ENCODE measurements around the gene C3orf85. TPM values are rescaled to one million over a fixed set of nuclear protein-coding genes. Genes with fewer than 3 reads are reported as not detected.

C3orf85 gene
- total RNA-seq, 1 experiment from 2014 or later = not detected

DNA sequence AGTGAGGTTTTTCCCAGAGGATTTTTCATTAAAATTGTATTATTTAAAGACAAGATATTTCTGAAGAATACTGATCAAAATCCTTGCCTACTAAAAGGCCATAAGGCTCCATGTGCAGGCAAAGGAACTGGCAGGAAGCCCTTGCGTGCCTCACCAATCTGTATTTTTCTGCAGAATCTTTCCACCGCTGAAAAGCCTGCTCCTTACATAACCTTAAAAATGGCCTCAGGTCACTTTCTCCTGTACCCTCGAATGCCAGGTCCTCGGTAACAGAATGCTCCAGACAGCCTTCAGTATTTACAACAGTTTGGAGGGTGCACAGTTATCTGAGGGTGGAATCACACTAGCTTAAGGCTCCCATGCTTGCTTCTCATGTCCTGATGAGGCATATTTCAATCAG lies 21.8 kb upstream of the C3orf85 start:
- no peak overlapping the region for H3K4me2 ChIP-seq (ENCODE audit: low read depth, low read length, poor library complexity, severe bottlenecking)

DNA sequence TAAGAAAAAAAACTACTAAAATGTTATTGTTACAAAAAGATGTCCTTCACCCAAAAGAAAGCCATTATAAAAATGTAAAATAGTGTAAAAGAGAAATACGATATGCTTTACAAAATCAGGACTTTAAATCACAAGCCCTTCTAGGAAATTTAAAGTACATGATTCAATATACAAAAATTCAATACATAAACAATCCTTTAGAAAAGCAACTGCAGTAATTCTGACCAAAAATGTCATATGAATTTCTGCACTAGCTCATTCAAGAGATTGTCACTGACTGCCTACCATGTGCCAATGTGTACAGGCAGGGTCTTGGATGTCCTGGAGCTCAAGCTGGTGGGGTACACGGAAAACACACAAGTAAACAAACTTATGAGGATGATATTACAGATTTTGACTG lies 21.1 kb upstream of the C3orf85 start:
- Histone ChIP-seq H3K36me3 (ENCODE audit: insufficient read depth, low read length) (no peaks in the 10 kb centered on the region), H3K9me2 (replicated peaks; ENCODE audit: insufficient read depth, low read length) (no peaks in the 10 kb centered on the region), H3K4me2 (ENCODE audit: low read depth, low read length, poor library complexity, severe bottlenecking) (no peak overlapping the region), H3K4me1 (ENCODE audit: low read length) (no peaks in the 10 kb centered on the region), H2AFZ (ENCODE audit: low read length) (no peak overlapping the region), H3K27ac (ENCODE audit: low read length) (no peak overlapping the region), H4K20me1 (ENCODE audit: insufficient read depth, low read depth, low read length) (no peaks in the 10 kb centered on the region), H3K79me2 (ENCODE audit: low read length) (no peaks in the 10 kb centered on the region), H3K27me3 (ENCODE audit: low read length) (no peaks in the 10 kb centered on the region), H3K9ac (ENCODE audit: low read length) (no peak overlapping the region), H3K4me3 (ENCODE audit: low read length) (no peak overlapping the region), H3K9me3 (ENCODE audit: low read length) (no peaks in the 10 kb centered on the region)
- DNase-seq = no peak

More for the DNA sequence above, 21.8 kb upstream of the C3orf85 start:
- Histone ChIP-seq H3K27me3 (ENCODE audit: low read length) (no peaks in the 10 kb centered on the region), H3K79me2 (ENCODE audit: low read length) (no peaks in the 10 kb centered on the region), H2AFZ (ENCODE audit: low read length) (no peak overlapping the region), H3K4me1 (ENCODE audit: low read length) (no peaks in the 10 kb centered on the region), H3K9ac (ENCODE audit: low read length) (no peak overlapping the region), H4K20me1 (ENCODE audit: insufficient read depth, low read depth, low read length) (no peaks in the 10 kb centered on the region), H3K27ac (ENCODE audit: low read length) (no peak overlapping the region), H3K4me3 (ENCODE audit: low read length) (no peak overlapping the region), H3K36me3 (ENCODE audit: insufficient read depth, low read length) (no peaks in the 10 kb centered on the region), H3K9me3 (ENCODE audit: low read length) (no peaks in the 10 kb centered on the region), H3K9me2 (replicated peaks; ENCODE audit: insufficient read depth, low read length) (no peaks in the 10 kb centered on the region)
- DNase-seq = no peak

GRCh38 chr3:109116031-109116430 lies 20.5 kb upstream of the C3orf85 start:
- no peaks in the 10 kb centered on the region for H3K36me3 ChIP-seq (ENCODE audit: insufficient read depth, low read length)
- no peaks in the 10 kb centered on the region for H4K20me1 ChIP-seq (ENCODE audit: insufficient read depth, low read depth, low read length)
- H3K4me3 ChIP-seq (ENCODE audit: low read length) = no peak overlapping the region
- H3K9ac ChIP-seq (ENCODE audit: low read length) = no peak overlapping the region
- no peaks in the 10 kb centered on the region for H3K4me1 ChIP-seq (ENCODE audit: low read length)
- no peak overlapping the region for H3K27ac ChIP-seq (ENCODE audit: low read length)
- no peaks in the 10 kb centered on the region for H3K9me3 ChIP-seq (ENCODE audit: low read length)
- no peak overlapping the region for H3K4me2 ChIP-seq (ENCODE audit: low read depth, low read length, poor library complexity, severe bottlenecking)
- H3K9me2 ChIP-seq (replicated peaks; ENCODE audit: insufficient read depth, low read length) = no peaks in the 10 kb centered on the region
- no peaks in the 10 kb centered on the region for H3K79me2 ChIP-seq (ENCODE audit: low read length)
- H2AFZ ChIP-seq (ENCODE audit: low read length) = no peak overlapping the region
- DNase-seq = no peak
- no peaks in the 10 kb centered on the region for H3K27me3 ChIP-seq (ENCODE audit: low read length)

DNA sequence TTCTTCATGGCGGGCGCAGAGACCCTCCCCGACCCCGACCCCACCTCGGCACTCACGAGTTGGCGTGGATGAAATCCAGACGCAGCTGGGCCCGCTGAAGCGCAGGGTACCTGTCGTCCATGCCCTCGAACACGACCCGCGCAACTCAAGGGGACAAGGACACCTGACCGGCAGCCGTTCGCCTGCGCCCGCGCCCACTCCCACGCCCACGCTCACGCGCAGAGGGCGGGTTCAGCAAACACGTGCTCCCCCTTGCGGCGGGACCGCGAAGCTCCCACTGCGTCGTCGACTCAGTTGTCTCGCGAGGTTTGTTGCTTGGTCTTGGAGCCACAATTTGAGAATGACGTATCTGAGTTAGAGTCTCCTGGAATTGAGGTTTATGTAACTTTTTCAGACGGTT lies 18.6 kb upstream of the C3orf85 start, which contains the start of gene MORC1:
TSS of gene MORC1 (minus strand) at position 196 of the 400 bp plus-strand sequence. CDS start at position 121, 75 bp downstream.
- no peak within 1 kb of the TSS for H3K9ac ChIP-seq (ENCODE audit: low read length)
- no peak for DNase-seq
- no peak within 1 kb of the TSS for H3K27ac ChIP-seq (ENCODE audit: low read length)
- no peaks in the 10 kb centered on the region for H4K20me1 ChIP-seq (ENCODE audit: insufficient read depth, low read depth, low read length)
- H3K36me3 ChIP-seq (ENCODE audit: insufficient read depth, low read length) = no peaks in the 10 kb centered on the region
- H3K4me2 ChIP-seq (ENCODE audit: low read depth, low read length, poor library complexity, severe bottlenecking) = no peak within 1 kb of the TSS
- no peaks in the 10 kb centered on the region for H3K4me1 ChIP-seq (ENCODE audit: low read length)
- no peaks in the 10 kb centered on the region for H3K27me3 ChIP-seq (ENCODE audit: low read length)
- H3K9me3 ChIP-seq (ENCODE audit: low read length) = no peaks in the 10 kb centered on the region
- no peak within 1 kb of the TSS for H2AFZ ChIP-seq (ENCODE audit: low read length)
- no peaks in the 10 kb centered on the region for H3K79me2 ChIP-seq (ENCODE audit: low read length)
- no peak within 1 kb of the TSS for H3K4me3 ChIP-seq (ENCODE audit: low read length)
- H3K9me2 ChIP-seq (replicated peaks; ENCODE audit: insufficient read depth, low read length) = no peaks in the 10 kb centered on the region

- Histone ChIP-seq H3K4me2 (ENCODE audit: low read depth, low read length, poor library complexity, severe bottlenecking) (no peak overlapping the region), H3K9me2 (replicated peaks; ENCODE audit: insufficient read depth, low read length) (no peaks in the 10 kb centered on the region), H3K36me3 (ENCODE audit: insufficient read depth, low read length) (no peaks in the 10 kb centered on the region), H3K27me3 (ENCODE audit: low read length) (no peaks in the 10 kb centered on the region), H3K79me2 (ENCODE audit: low read length) (no peaks in the 10 kb centered on the region), H3K9ac (ENCODE audit: low read length) (no peak overlapping the region), H4K20me1 (ENCODE audit: insufficient read depth, low read depth, low read length) (no peaks in the 10 kb centered on the region), H3K27ac (ENCODE audit: low read length) (no peak overlapping the region), H3K4me3 (ENCODE audit: low read length) (no peak overlapping the region), H2AFZ (ENCODE audit: low read length) (no peak overlapping the region), H3K4me1 (ENCODE audit: low read length) (no peaks in the 10 kb centered on the region), H3K9me3 (ENCODE audit: low read length) (no peaks in the 10 kb centered on the region)
- DNase-seq = no peak
These were observed 17.9 kb upstream of the C3orf85 start for GRCh38 chr3:109118584-109118983.

GRCh38 chr3:109122690-109123089 lies 13.8 kb upstream of the C3orf85 start:
- no peak for DNase-seq
- Histone ChIP-seq H4K20me1 (ENCODE audit: insufficient read depth, low read depth, low read length) (no peaks in the 10 kb centered on the region), H3K9me2 (replicated peaks; ENCODE audit: insufficient read depth, low read length) (no peaks in the 10 kb centered on the region), H2AFZ (ENCODE audit: low read length) (no peak overlapping the region), H3K4me3 (ENCODE audit: low read length) (no peak overlapping the region), H3K79me2 (ENCODE audit: low read length) (no peaks in the 10 kb centered on the region), H3K27ac (ENCODE audit: low read length) (no peak overlapping the region), H3K27me3 (ENCODE audit: low read length) (no peaks in the 10 kb centered on the region), H3K4me2 (ENCODE audit: low read depth, low read length, poor library complexity, severe bottlenecking) (no peak overlapping the region), H3K4me1 (ENCODE audit: low read length) (no peaks in the 10 kb centered on the region), H3K9ac (ENCODE audit: low read length) (no peak overlapping the region), H3K9me3 (ENCODE audit: low read length) (no peaks in the 10 kb centered on the region), H3K36me3 (ENCODE audit: insufficient read depth, low read length) (no peaks in the 10 kb centered on the region)

DNA sequence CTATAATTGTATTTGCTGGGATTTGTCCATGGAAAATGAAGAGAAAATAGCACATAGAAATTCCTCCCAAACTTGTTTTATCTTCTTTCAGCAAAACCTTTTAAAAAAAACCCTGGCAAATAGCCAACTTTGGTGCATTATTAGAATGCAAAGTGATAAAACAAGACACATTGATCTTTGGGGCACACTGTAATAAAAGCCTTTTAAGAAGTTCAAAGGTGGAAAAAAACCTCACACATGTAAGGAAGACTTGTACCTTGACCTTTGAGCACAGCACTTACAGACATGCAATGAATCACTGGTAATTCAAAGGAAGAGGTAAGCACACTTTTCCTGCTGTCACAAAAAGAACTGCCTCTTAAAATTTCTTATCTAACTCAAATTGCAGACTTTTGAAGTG lies 10.6 kb upstream of the C3orf85 start:
- Histone ChIP-seq H4K20me1 (ENCODE audit: insufficient read depth, low read depth, low read length) (no peaks in the 10 kb centered on the region), H3K27me3 (ENCODE audit: low read length) (no peaks in the 10 kb centered on the region), H2AFZ (ENCODE audit: low read length) (no peak overlapping the region), H3K4me3 (ENCODE audit: low read length) (no peak overlapping the region), H3K27ac (ENCODE audit: low read length) (no peak overlapping the region), H3K79me2 (ENCODE audit: low read length) (no peaks in the 10 kb centered on the region), H3K9ac (ENCODE audit: low read length) (no peak overlapping the region), H3K4me2 (ENCODE audit: low read depth, low read length, poor library complexity, severe bottlenecking) (no peak overlapping the region), H3K9me2 (replicated peaks; ENCODE audit: insufficient read depth, low read length) (no peaks in the 10 kb centered on the region), H3K9me3 (ENCODE audit: low read length) (no peaks in the 10 kb centered on the region), H3K4me1 (ENCODE audit: low read length) (no peaks in the 10 kb centered on the region), H3K36me3 (ENCODE audit: insufficient read depth, low read length) (no peaks in the 10 kb centered on the region)
- no peak for DNase-seq

GRCh38 chr3:109127553-109127952 lies 9.0 kb upstream of the C3orf85 start:
- Histone ChIP-seq H3K9me2 (replicated peaks; ENCODE audit: insufficient read depth, low read length) (no peaks in the 10 kb centered on the region), H3K9ac (ENCODE audit: low read length) (no peak overlapping the region), H3K9me3 (ENCODE audit: low read length) (no peaks in the 10 kb centered on the region), H2AFZ (ENCODE audit: low read length) (no peak overlapping the region), H3K4me1 (ENCODE audit: low read length) (no peaks in the 10 kb centered on the region), H3K36me3 (ENCODE audit: insufficient read depth, low read length) (no peaks in the 10 kb centered on the region), H3K79me2 (ENCODE audit: low read length) (no peaks in the 10 kb centered on the region), H3K27me3 (ENCODE audit: low read length) (no peaks in the 10 kb centered on the region), H3K4me3 (ENCODE audit: low read length) (no peak overlapping the region), H3K4me2 (ENCODE audit: low read depth, low read length, poor library complexity, severe bottlenecking) (no peak overlapping the region), H3K27ac (ENCODE audit: low read length) (no peak overlapping the region), H4K20me1 (ENCODE audit: insufficient read depth, low read depth, low read length) (no peaks in the 10 kb centered on the region)
- DNase-seq = no peak

GRCh38 chr3:109131276-109131675 lies 5.2 kb upstream of the C3orf85 start:
- Histone ChIP-seq H2AFZ (ENCODE audit: low read length) (no peak overlapping the region), H3K27ac (ENCODE audit: low read length) (no peak overlapping the region)

More at GRCh38 chr3:109131276-109131675, 5.2 kb upstream of the C3orf85 start:
- Histone ChIP-seq H3K79me2 (ENCODE audit: low read length) (no peaks in the 10 kb centered on the region), H3K4me2 (ENCODE audit: low read depth, low read length, poor library complexity, severe bottlenecking) (no peak overlapping the region), H3K9me3 (ENCODE audit: low read length) (no peaks in the 10 kb centered on the region), H3K9ac (ENCODE audit: low read length) (no peak overlapping the region), H3K4me3 (ENCODE audit: low read length) (no peak overlapping the region), H3K4me1 (ENCODE audit: low read length) (no peaks in the 10 kb centered on the region), H3K27me3 (ENCODE audit: low read length) (no peaks in the 10 kb centered on the region), H4K20me1 (ENCODE audit: insufficient read depth, low read depth, low read length) (no peaks in the 10 kb centered on the region), H3K9me2 (replicated peaks; ENCODE audit: insufficient read depth, low read length) (no peaks in the 10 kb centered on the region), H3K36me3 (ENCODE audit: insufficient read depth, low read length) (no peaks in the 10 kb centered on the region)
- DNase-seq = no peak

Measured in Karpas-422 (cell line).